ENCODE measurements around the gene INTU.
"Not testable (repeated sequence)": the region's sequence is repeated elsewhere in the genome, so short reads cannot be mapped to it uniquely, and the experiment has no call there.

Gene INTU

DNA sequence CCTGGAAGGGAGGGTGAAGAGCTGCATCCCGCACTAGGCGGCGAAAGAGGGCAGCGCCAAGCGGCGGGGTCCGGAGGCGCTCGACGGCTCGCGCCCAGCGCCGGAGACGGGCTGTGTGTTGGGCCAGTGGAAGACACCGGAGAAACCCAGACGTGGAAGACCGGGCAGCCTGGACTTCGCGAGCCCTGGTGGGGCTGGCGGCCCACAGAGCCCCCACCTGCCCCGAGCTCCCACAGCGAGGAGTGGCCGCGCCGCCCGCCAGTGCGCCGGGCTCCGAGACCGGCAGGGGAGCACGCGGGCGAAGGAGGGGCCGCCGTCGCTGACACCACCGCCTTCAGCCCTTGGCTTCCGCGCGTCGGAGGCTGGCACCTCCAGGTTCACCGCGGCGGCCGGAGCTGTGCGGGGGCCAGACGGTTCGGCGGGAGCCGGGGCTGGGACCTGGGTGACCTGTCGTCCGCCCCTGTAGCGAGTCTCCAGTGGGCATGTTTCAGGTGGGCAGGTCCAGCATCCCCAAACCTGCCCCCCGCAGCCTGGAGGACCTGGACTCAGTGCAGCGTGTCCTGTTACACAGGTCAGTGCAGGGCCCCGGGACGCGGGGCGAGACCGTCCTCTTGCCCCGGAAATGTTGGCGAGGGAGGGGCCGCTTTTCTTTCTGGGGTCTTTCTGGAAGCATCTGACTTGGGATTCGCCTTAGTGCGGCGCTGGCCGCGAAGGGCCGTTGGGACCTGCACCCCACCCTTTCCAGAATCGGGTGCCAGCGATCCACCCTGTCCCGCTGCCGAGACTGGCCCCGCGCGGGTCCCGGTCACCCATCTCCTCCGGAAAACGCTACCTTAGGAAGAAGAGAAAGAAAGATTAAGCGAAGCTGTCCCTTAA lies 9.6 kb upstream of the INTU start:
- H3K27me3 Mint-ChIP-seq (ENCODE audit: low read depth), result peaks cover 55% of the 10 kb centered on the region
- DNase-seq (ENCODE audit: low spot score), result no peak
- peaks cover 6% of the 10 kb centered on the region for H3K4me1 Mint-ChIP-seq (ENCODE audit: low read depth)
- no peaks in the 10 kb centered on the region for H3K36me3 Mint-ChIP-seq (ENCODE audit: low read depth)
- H3K4me3 Mint-ChIP-seq, result peak overlapping the region; percentile 58
- no peaks in the 10 kb centered on the region for H3K9me3 Mint-ChIP-seq
- no peak overlapping the region for H3K27ac Mint-ChIP-seq

DNA sequence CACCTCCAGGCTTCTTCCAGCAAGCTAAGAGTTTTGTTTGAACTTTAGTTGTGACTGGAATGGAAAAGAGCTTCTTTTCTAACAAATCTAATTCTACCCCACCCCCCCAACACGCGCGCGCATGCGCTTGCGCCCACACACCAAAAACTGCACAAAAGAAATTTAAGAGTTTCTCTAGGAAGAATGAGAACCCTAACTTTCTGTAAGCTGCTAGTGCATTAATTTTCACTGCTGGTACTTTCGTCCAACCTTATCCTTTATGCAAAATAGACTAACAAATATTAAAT lies 9.0 kb upstream of the INTU start:
- Mint-ChIP-seq H3K36me3 (ENCODE audit: low read depth) (no peaks in the 10 kb centered on the region), H3K27me3 (ENCODE audit: low read depth) (peaks cover 58% of the 10 kb centered on the region), H3K27ac (no peak overlapping the region), H3K9me3 (no peaks in the 10 kb centered on the region), H3K4me3 (peak overlapping the region; percentile 58), H3K4me1 (ENCODE audit: low read depth) (peaks cover 6% of the 10 kb centered on the region)
- DNase-seq (ENCODE audit: low spot score), result no peak

DNA sequence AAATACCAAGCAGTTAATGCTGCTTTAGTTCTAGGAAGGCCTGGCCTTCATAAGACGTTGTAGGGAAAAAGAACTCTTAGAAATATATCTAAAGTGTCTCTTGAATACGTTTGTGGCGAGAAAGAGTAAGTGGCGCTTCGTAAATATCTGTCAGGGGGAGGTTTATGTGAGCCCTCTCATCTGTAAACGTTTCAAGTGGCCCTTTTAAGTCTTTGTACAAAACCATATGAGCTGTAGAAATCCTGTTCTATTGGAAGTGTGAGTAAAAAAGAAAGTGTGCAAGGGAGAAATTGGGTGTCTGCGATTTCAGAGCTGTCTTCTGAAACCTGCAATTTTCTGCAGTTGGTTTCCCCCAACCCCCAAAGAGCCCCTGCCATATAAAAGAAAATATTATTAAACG lies 8.6 kb upstream of the INTU start:
- Mint-ChIP-seq H3K36me3 (ENCODE audit: low read depth) (no peaks in the 10 kb centered on the region), H3K4me1 (ENCODE audit: low read depth) (peaks cover 6% of the 10 kb centered on the region), H3K27me3 (ENCODE audit: low read depth) (peaks cover 55% of the 10 kb centered on the region), H3K9me3 (no peaks in the 10 kb centered on the region), H3K4me3 (no peak overlapping the region), H3K27ac (no peak overlapping the region)
- DNase-seq (ENCODE audit: low spot score), result no peak

DNA sequence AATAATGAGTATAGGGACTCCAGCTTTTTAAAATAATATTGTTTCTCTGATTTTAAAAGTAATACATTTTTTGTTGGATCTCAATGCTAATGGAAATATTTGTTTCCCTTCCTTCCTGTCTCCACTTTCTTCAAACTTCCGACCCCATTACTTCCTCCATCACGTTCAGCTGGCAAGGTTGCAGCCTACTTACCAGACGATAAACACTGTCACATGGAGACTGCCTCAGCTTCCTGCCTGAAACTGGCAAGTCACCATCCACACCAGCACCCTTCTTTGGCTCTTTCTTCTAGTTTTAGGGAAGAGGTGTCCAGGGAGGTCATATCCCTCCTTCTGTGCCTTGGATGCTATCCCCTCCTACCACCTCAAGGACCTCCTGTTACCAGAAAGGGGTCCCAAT lies 3.4 kb upstream of the INTU start:
- H3K4me3 Mint-ChIP-seq, result no peak overlapping the region
- peaks cover 3% of the 10 kb centered on the region for H3K4me1 Mint-ChIP-seq (ENCODE audit: low read depth)
- H3K27me3 Mint-ChIP-seq (ENCODE audit: low read depth), result peaks cover 51% of the 10 kb centered on the region
- H3K36me3 Mint-ChIP-seq (ENCODE audit: low read depth), result no peaks in the 10 kb centered on the region
- DNase-seq (ENCODE audit: low spot score), result no peak
- no peak overlapping the region for H3K27ac Mint-ChIP-seq
- H3K9me3 Mint-ChIP-seq, result no peaks in the 10 kb centered on the region

DNA sequence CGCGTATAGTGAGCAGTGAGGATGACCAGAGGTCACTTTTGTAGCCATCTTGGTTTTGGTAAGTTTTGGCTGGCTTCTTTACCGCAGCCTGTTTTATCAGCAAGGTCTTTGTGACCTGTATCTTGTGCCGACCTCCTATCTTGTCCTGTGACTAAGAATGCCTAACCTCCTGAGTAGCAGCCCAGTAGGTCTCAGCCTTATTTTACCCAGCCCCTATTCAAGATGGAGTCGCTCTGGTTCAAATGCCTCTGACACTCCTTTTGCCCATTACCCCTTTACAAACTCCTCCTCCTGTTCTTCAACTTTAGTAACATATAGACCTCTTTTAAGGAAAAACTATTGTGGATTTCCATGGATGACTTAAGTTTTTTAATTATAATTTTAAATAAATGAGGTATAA lies 2.6 kb upstream of the INTU start:
- H3K27ac Mint-ChIP-seq, result no peak overlapping the region
- no peak for DNase-seq (ENCODE audit: low spot score)
- no peaks in the 10 kb centered on the region for H3K9me3 Mint-ChIP-seq
- peaks cover 3% of the 10 kb centered on the region for H3K4me1 Mint-ChIP-seq (ENCODE audit: low read depth)
- no peaks in the 10 kb centered on the region for H3K36me3 Mint-ChIP-seq (ENCODE audit: low read depth)
- H3K27me3 Mint-ChIP-seq (ENCODE audit: low read depth), result peaks cover 43% of the 10 kb centered on the region
- no peak overlapping the region for H3K4me3 Mint-ChIP-seq

DNA sequence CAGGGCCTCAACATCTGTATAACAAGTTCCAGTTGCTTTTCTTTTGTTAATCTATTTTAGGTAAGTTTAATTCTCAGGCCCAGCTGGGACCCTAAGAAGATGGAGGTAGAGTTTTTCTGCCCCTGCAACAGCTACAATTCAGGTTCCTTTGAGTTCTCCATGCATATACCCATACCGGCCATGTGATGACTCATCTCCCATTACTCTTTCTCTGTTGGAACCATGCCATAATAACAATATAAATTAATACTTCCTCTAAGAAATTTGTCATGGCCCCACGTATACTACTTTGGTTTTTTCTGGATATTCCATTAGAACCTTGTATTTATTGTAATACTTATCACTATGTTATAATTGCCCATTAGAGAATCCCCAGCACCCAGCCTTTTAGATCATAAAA lies 1.3 kb upstream of the INTU start:
- H3K36me3 Mint-ChIP-seq (ENCODE audit: low read depth), result no peaks in the 10 kb centered on the region
- no peak overlapping the region for H3K27ac Mint-ChIP-seq
- no peaks in the 10 kb centered on the region for H3K9me3 Mint-ChIP-seq
- DNase-seq (ENCODE audit: low spot score), result no peak
- H3K4me3 Mint-ChIP-seq, result no peak overlapping the region
- H3K27me3 Mint-ChIP-seq (ENCODE audit: low read depth), result peaks cover 37% of the 10 kb centered on the region
- peaks cover 3% of the 10 kb centered on the region for H3K4me1 Mint-ChIP-seq (ENCODE audit: low read depth)

DNA sequence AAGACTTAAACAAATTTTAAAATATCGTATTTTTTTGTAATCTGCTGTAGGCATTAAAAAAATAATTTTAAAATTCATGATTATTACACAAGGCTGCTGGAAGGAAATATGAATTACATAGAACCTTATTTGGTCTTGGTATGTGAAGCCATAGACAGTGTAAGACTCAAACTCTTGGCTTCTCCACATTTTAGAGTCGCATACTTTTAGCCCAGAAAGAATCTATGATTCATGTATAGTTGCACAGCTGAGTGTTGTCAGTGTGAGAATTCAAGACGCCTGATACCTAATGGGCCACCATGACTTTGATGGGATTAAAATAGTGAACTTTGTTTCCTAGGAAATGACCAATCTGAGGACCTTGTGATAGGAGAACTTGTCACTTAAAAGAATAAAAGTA lies 1.4 kb downstream of the INTU start:
- Mint-ChIP-seq H3K9me3 (no peaks in the 10 kb centered on the region), H3K36me3 (ENCODE audit: low read depth) (no peaks in the 10 kb centered on the region), H3K4me1 (ENCODE audit: low read depth) (peaks cover 3% of the 10 kb centered on the region), H3K4me3 (no peak overlapping the region), H3K27me3 (ENCODE audit: low read depth) (peaks cover 22% of the 10 kb centered on the region), H3K27ac (no peak overlapping the region)
- DNase-seq (ENCODE audit: low spot score), result no peak

DNA sequence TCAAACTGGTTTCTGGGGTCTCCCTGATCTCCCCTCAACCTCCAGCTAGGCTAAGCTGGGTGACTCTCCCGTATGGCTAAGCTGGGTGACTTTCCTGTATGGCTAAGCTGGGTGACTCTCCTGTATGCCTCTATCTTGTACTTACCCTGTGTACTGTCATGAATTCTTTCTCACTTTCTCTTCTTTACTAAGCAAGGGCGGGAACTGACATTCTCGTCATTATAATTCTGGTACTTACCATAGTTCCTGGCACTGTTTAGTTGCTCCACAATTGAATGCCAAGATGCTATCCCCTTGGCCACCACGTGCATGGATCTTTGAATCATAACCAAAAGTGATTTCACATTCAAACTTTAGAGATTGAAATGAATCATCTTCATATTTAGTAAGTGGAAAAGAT lies 8.8 kb downstream of the INTU start:
- H3K27ac Mint-ChIP-seq, result no peak overlapping the region
- no peak for DNase-seq (ENCODE audit: low spot score)
- no peaks in the 10 kb centered on the region for H3K27me3 Mint-ChIP-seq (ENCODE audit: low read depth)
- no peaks in the 10 kb centered on the region for H3K36me3 Mint-ChIP-seq (ENCODE audit: low read depth)
- H3K4me3 Mint-ChIP-seq, result no peak overlapping the region
- H3K9me3 Mint-ChIP-seq, result no peaks in the 10 kb centered on the region
- H3K4me1 Mint-ChIP-seq (ENCODE audit: low read depth), result no peaks in the 10 kb centered on the region

DNA sequence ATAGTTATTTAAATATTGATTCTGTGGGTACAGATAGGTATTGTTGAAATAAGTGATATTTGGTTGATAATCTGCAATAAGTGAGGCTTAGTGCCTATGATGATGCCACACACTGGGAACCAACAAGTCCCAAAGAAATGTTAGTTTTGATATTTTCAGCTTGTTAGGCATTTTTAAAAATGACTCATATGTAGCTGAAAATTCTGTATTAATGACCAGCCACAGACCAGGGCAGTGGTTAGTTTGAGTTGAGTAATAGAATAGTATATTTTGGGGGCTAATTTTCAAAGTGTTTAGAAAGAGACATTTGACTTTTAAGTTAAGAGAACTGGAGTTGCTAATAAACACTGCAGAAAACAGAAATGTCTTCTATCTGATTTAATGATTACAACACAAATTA lies 9.4 kb downstream of the INTU start:
- DNase-seq (ENCODE audit: low spot score), result no peak
- Mint-ChIP-seq H3K36me3 (ENCODE audit: low read depth) (no peaks in the 10 kb centered on the region), H3K4me1 (ENCODE audit: low read depth) (no peaks in the 10 kb centered on the region), H3K27me3 (ENCODE audit: low read depth) (no peaks in the 10 kb centered on the region), H3K4me3 (no peak overlapping the region), H3K27ac (no peak overlapping the region), H3K9me3 (no peaks in the 10 kb centered on the region)

DNA sequence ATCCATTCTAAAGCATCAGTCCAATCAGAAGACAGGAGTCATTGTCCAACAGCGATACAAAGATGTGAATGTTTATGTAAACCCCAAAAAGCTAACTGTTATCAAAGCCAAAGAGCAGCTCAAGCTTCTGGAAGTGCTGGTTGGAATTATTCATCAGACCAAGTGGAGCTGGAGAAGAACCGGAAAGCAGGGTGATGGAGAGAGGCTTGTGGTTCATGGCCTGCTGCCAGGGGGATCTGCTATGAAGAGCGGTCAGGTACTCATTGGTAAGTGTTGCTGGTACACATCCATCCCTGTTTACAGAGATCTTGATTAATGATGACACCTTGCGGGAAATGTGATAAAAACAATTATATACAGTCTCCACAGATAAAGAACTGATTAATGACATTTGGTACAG lies 11.0 kb downstream of the INTU start:
- no peaks in the 10 kb centered on the region for H3K9me3 Mint-ChIP-seq
- no peaks in the 10 kb centered on the region for H3K27me3 Mint-ChIP-seq (ENCODE audit: low read depth)
- H3K4me3 Mint-ChIP-seq, result no peak overlapping the region
- no peak for DNase-seq (ENCODE audit: low spot score)
- H3K4me1 Mint-ChIP-seq (ENCODE audit: low read depth), result no peaks in the 10 kb centered on the region
- H3K27ac Mint-ChIP-seq, result no peak overlapping the region
- H3K36me3 Mint-ChIP-seq (ENCODE audit: low read depth), result no peaks in the 10 kb centered on the region

DNA sequence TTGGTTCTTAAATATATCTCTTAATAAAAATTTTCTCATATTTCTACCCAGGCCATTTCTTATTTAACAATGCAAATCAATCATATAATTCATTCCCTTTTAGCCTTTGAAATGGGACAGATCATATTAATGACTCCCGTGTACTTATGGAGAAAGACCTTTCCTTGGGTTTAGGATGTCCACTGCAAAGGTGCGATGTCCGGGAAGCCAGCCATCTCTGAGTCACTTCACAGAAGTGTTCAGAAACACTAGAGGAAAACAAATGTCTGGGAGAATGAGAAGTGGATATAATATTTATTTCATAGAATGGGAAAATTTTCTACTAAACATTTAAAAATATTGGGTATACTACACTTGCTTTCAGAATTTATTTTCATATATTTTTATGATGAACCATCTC lies 15.3 kb downstream of the INTU start:
- Mint-ChIP-seq H3K4me1 (ENCODE audit: low read depth) (no peaks in the 10 kb centered on the region), H3K27ac (no peak overlapping the region), H3K36me3 (ENCODE audit: low read depth) (no peaks in the 10 kb centered on the region), H3K4me3 (no peak overlapping the region), H3K27me3 (ENCODE audit: low read depth) (no peaks in the 10 kb centered on the region), H3K9me3 (no peaks in the 10 kb centered on the region)
- no peak for DNase-seq (ENCODE audit: low spot score)

DNA sequence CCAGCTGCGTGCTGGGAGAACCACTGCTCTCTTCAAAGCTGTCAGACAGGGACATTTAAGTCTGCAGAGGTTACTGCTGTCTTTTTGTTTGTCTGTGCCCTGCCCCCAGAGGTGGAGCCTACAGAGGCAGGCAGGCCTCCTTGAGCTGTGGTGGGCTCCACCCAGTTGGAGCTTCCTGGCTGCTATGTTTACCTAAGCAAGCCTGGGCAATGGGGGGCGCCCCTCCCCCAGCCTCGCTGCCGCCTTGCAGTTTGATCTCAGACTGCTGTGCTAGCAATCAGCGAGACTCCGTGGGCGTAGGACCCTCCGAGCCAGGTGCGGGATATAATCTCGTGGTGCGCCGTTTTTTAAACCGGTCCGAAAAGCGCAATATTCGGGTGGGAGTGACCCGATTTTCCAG lies 22.8 kb downstream of the INTU start:
- H3K36me3 Mint-ChIP-seq (ENCODE audit: low read depth); DNase-seq (ENCODE audit: low spot score); H3K4me1 Mint-ChIP-seq (ENCODE audit: low read depth); H3K27ac Mint-ChIP-seq; H3K9me3 Mint-ChIP-seq; H3K4me3 Mint-ChIP-seq; H3K27me3 Mint-ChIP-seq (ENCODE audit: low read depth): not testable (repeated sequence)

DNA sequence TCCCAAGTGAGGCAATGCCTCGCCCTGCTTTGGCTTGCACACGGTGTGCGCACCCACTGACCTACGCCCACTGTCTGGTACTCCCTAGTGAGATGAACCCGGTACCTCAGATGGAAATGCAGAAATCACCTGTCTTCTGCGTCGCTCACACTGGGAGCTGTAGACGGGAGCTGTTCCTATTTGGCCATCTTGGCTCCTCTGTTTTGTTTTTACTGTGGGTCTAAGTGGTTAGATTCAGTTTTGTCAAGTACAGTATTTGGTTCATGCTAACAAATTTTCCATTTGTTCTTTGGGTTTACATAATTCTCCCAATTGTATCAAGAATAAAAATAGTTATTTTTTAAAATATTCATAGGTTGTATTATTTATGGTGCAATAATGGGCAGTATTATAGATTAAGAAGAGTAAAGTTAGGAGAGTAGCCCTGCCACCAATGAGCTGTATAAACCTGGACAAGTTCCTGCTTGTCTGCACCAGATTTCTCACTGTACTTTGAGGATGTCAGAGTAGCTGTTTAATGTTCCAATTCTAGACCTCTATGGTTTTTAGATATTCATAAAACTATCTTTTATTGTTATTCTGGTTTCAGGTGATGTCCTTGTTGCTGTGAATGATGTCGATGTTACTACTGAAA lies 23.4 kb downstream of the INTU start:
- no peaks in the 10 kb centered on the region for H3K27me3 Mint-ChIP-seq (ENCODE audit: low read depth)
- DNase-seq (ENCODE audit: low spot score), result no peak
- no peak overlapping the region for H3K4me3 Mint-ChIP-seq
- H3K9me3 Mint-ChIP-seq, result no peaks in the 10 kb centered on the region
- H3K27ac Mint-ChIP-seq, result no peak overlapping the region
- H3K36me3 Mint-ChIP-seq (ENCODE audit: low read depth), result no peaks in the 10 kb centered on the region
- H3K4me1 Mint-ChIP-seq (ENCODE audit: low read depth), result no peaks in the 10 kb centered on the region

DNA sequence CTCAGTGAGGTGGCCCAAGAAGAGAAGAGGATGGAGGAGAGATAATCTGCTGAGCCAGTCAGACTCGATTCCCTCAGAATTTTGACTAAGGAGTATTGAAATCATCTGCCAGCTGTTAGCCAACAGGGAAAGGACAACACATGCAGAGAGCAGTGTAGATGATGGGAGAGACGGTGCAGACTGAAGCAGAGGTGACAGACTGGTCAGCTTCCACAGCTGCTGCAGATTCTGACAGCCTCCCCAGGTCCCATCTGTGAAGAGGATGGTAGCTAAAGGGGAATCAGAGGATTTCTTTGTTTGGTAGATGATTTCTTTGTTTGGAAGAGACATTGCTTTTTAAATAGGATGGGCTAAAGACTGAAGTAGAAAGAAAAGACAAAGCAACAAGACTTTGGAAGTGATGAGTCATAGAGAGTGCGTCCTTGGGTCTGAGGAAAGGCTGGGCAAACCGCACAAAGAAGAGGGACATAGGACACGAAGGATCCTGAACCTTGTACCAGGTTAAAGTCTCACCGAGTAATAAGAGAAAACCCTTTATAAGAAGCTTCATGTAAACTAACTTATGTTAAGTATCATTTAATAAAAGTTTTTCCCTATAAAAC lies 27.6 kb downstream of the INTU start:
- H3K4me1 Mint-ChIP-seq (ENCODE audit: low read depth), result no peaks in the 10 kb centered on the region
- no peak overlapping the region for H3K27ac Mint-ChIP-seq
- DNase-seq (ENCODE audit: low spot score), result no peak
- H3K4me3 Mint-ChIP-seq, result no peak overlapping the region
- H3K27me3 Mint-ChIP-seq (ENCODE audit: low read depth), result no peaks in the 10 kb centered on the region
- H3K36me3 Mint-ChIP-seq (ENCODE audit: low read depth), result no peaks in the 10 kb centered on the region
- H3K9me3 Mint-ChIP-seq, result no peaks in the 10 kb centered on the region

Measured in T-helper 2 cell treated with Interferon-gamma antibody and Interleukin-4, amounts not matched to agents 5 μg/mL and 100 μg/mL, for 36 hours (primary cell).